ENCODE measurements around the gene EXOC3.
"Not testable (repeated sequence)": the region's sequence is repeated elsewhere in the genome, so short reads cannot be mapped to it uniquely, and the experiment has no call there.

EXOC3 gene

GRCh38 chr5:458547-459353 is 15.8 kb downstream of the EXOC3 start:
- no peak for FAIRE-seq

- no peak for FAIRE-seq
These were observed 16.7 kb downstream of the EXOC3 start for GRCh38 chr5:459562-460272.

- no peak for FAIRE-seq
These were observed 17.3 kb downstream of the EXOC3 start for GRCh38 chr5:460273-460625.

- FAIRE-seq: no peak
These were observed 19.1 kb downstream of the EXOC3 start for GRCh38 chr5:462051-462481.

GRCh38 chr5:463301-463700 is 20.3 kb downstream of the EXOC3 start:
- FAIRE-seq: no peak

GRCh38 chr5:463952-464351 is 21.0 kb downstream of the EXOC3 start:
- FAIRE-seq: no peak

GRCh38 chr5:464446-464842 is 21.5 kb downstream of the EXOC3 start:
- FAIRE-seq: no peak

- no peak for FAIRE-seq
These were observed 22.0 kb downstream of the EXOC3 start for GRCh38 chr5:464843-465590.

- FAIRE-seq: no peak
These were observed 22.8 kb downstream of the EXOC3 start for GRCh38 chr5:465591-466403.

GRCh38 chr5:466661-467310 is 23.8 kb downstream of the EXOC3 start:
- no peak for FAIRE-seq

GRCh38 chr5:468401-468800 is 25.4 kb downstream of the EXOC3 start:
- no peak for FAIRE-seq

GRCh38 chr5:469752-470483 is 26.9 kb downstream of the EXOC3 start:
- no peak for FAIRE-seq

- FAIRE-seq: no peak
These were observed 28.2 kb downstream of the EXOC3 start for GRCh38 chr5:470961-471749.

- FAIRE-seq: no peak
These were observed 28.7 kb downstream of the EXOC3 start for GRCh38 chr5:471750-472058.

- FAIRE-seq: no peak
These were observed 29.2 kb downstream of the EXOC3 start for GRCh38 chr5:472076-472655.

- no peak for FAIRE-seq
These were observed 29.9 kb downstream of the EXOC3 start for GRCh38 chr5:472656-473550.

- FAIRE-seq: no peak
These were observed 30.7 kb downstream of the EXOC3 start for GRCh38 chr5:473551-474192.

- FAIRE-seq: not testable (repeated sequence)
These were observed 31.4 kb downstream of the EXOC3 start for GRCh38 chr5:474232-474839.

All from endometrium (tissue), 2 donors.